ENCODE data around the gene KIF15.
"Not testable (repeated sequence)": the region's sequence is repeated elsewhere in the genome, so short reads cannot be mapped to it uniquely, and the experiment has no call there.

The KIF15 gene

DNA sequence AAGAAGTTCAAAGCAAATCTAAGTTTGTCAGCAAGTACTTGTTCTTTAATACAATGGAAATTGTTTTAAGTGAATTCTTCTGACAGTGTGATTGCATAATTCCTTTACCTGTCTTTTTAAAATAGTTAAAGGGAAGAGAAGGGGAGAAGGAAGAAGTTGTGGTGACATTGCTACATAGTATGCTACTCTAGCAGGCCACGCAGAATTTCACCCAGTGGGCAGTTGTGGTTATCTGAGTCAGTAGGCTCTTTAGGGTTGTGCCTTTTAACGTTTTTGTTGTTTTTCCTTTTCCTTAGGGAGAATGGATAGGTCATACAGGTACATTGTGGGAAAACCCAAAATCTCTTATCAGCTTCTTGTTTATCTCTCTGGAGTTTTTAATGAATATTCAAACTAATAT, 40.4 kb downstream of the KIF15 start:
- ChIA-PET CTCF (no interaction called here), POLR2A (no interaction called here)
- TF ChIP-seq L3MBTL2 (conservative IDR thresholded peaks at IDR 0.05) (no peak), ELF4 (IDR thresholded peaks at IDR 0.05) (no peak), LEF1 (IDR thresholded peaks at IDR 0.05; ENCODE audit: borderline replicate concordance) (no peak), FOXA1 (IDR thresholded peaks at IDR 0.05) (no peak), HDGF (IDR thresholded peaks at IDR 0.05; ENCODE audit: borderline replicate concordance) (no peak), SUZ12 (IDR thresholded peaks at IDR 0.05) (no peak), BHLHE40 (IDR thresholded peaks at IDR 0.05; ENCODE audit: borderline replicate concordance) (no peak), FOXK2 (IDR thresholded peaks at IDR 0.05) (no peak), CTBP1 (IDR thresholded peaks at IDR 0.05; ENCODE audit: borderline replicate concordance) (no peak), TARDBP (IDR thresholded peaks at IDR 0.05) (no peak), FOXM1 (IDR thresholded peaks at IDR 0.05; ENCODE audit: borderline replicate concordance) (no peak)
- no peak for DNase-seq (ENCODE audit: extremely low spot score)

DNA sequence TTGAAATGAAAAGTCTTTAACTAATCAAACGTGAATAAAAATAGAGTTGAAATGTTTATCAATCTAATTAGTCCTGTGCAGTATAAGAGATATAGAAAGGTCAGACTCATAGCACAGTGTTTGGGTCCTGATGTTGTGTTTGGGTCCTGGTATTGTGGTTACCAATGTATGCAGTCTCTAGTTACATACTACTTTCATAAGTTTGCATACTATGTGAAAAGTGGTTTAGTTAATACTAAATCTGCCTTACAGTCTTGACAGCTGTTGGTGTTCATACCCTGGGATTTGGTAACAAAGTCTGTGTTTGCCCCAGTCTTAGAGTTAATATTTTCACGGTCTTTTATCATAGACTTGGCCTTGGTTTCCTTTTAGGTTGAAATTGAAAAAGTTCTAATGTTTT, 41.7 kb downstream of the KIF15 start:
- CTCF ChIA-PET = no interaction called here
- no peak for DNase-seq (ENCODE audit: extremely low spot score)
- TF ChIP-seq, protein P1, sequence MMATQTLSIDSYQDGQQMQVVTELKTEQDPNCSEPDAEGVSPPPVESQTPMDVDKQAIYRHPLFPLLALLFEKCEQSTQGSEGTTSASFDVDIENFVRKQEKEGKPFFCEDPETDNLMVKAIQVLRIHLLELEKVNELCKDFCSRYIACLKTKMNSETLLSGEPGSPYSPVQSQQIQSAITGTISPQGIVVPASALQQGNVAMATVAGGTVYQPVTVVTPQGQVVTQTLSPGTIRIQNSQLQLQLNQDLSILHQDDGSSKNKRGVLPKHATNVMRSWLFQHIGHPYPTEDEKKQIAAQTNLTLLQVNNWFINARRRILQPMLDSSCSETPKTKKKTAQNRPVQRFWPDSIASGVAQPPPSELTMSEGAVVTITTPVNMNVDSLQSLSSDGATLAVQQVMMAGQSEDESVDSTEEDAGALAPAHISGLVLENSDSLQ (IDR thresholded peaks at IDR 0.05) = no peak
- TF ChIP-seq CTBP1 (IDR thresholded peaks at IDR 0.05; ENCODE audit: borderline replicate concordance) (no peak), ARNT (IDR thresholded peaks at IDR 0.05) (no peak), FOXK2 (IDR thresholded peaks at IDR 0.05) (no peak), SUZ12 (IDR thresholded peaks at IDR 0.05) (no peak), NFRKB (IDR thresholded peaks at IDR 0.05) (no peak)
- POLR2A ChIA-PET = no interaction called here

DNA sequence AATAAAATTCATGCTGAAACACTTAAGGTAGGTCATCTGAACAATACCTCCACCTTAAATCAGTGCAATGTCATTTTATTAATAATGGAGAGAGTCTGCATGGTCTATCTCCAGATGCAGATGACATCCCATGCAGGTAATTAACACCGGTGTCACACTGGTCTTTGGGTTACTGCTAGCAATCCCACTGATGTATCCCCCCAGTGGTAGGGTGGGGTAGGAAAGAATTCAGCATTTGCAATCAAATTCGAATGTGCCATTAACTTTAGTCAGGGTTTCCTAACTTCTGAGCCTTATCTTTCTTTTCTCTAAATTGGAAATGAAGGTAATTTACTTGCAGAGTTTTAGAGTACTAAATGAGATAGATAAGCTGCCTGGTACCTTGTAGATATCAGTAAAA, 44.4 kb downstream of the KIF15 start:
- no peak for TF ChIP-seq L3MBTL2 (conservative IDR thresholded peaks at IDR 0.05)
- TF ChIP-seq NFRKB (IDR thresholded peaks at IDR 0.05) = no peak
- no peak for TF ChIP-seq FOXM1 (IDR thresholded peaks at IDR 0.05; ENCODE audit: borderline replicate concordance)
- no peak for TF ChIP-seq BHLHE40 (IDR thresholded peaks at IDR 0.05; ENCODE audit: borderline replicate concordance)
- TF ChIP-seq ELF4 (IDR thresholded peaks at IDR 0.05) = no peak
- no peak for TF ChIP-seq TARDBP (IDR thresholded peaks at IDR 0.05)
- no peak for TF ChIP-seq FOXA1 (IDR thresholded peaks at IDR 0.05)
- no peak for TF ChIP-seq HDGF (IDR thresholded peaks at IDR 0.05; ENCODE audit: borderline replicate concordance)
- TF ChIP-seq LEF1 (IDR thresholded peaks at IDR 0.05; ENCODE audit: borderline replicate concordance) = no peak
- TF ChIP-seq, protein P1 (IDR thresholded peaks at IDR 0.05) = no peak
- no peak for TF ChIP-seq ARNT (IDR thresholded peaks at IDR 0.05)
- no peak for TF ChIP-seq SUZ12 (IDR thresholded peaks at IDR 0.05)
- TF ChIP-seq CTBP1 (IDR thresholded peaks at IDR 0.05; ENCODE audit: borderline replicate concordance) = no peak
- TF ChIP-seq ZNF384 (IDR thresholded peaks at IDR 0.05) = no peak
- no peak for TF ChIP-seq SP1 (IDR thresholded peaks at IDR 0.05)
- no peak for TF ChIP-seq FOXK2 (IDR thresholded peaks at IDR 0.05)
- ChIA-PET CTCF (no interaction called here), POLR2A (no interaction called here)
- no peak for DNase-seq (ENCODE audit: extremely low spot score)

DNA sequence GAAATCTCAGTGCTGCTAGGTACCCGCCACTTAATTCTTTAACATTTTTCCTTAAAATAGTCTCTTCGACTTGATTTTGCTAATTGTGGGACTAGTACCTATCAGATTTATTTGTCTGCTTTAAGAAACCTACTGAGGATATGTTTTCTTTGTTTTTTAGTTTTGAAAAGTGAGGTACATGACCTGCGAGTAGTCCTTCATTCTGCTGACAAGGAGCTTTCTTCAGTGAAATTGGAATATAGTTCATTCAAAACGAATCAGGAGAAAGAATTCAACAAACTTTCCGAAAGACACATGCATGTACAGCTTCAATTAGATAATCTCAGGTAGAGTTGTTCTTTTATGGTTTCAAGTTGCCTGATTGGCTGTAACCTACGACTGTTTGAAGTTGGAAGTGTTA, 53.2 kb downstream of the KIF15 start:
- DNase-seq (ENCODE audit: extremely low spot score) = no peak
- CTCF ChIA-PET = no interaction called here
- POLR2A ChIA-PET = no interaction called here
- TF ChIP-seq SUZ12 (IDR thresholded peaks at IDR 0.05) (no peak), FOXA1 (IDR thresholded peaks at IDR 0.05) (no peak), NFRKB (IDR thresholded peaks at IDR 0.05) (no peak), FOXM1 (IDR thresholded peaks at IDR 0.05; ENCODE audit: borderline replicate concordance) (no peak), L3MBTL2 (conservative IDR thresholded peaks at IDR 0.05) (no peak), HDGF (IDR thresholded peaks at IDR 0.05; ENCODE audit: borderline replicate concordance) (no peak)

DNA sequence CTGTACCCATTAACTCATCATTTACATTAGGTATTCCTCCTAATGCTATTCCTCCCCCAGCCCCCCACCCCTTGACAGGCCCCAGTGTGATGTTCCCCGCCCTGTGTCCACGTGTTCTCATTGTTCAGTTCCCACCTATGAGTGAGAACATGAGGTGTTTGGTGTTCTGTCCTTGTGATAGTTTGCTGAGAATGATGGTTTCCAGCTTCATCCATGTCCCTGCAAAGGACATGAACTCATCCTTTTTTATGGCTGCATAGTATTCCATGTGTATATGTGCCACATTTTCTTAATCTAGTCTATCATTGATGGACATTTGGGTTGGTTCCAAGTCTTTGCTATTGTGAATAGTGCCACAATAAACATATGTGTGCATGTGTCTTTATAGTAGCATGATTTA, 54.7 kb downstream of the KIF15 start:
- CTCF ChIA-PET; POLR2A ChIA-PET; DNase-seq (ENCODE audit: extremely low spot score): not testable (repeated sequence)

DNA sequence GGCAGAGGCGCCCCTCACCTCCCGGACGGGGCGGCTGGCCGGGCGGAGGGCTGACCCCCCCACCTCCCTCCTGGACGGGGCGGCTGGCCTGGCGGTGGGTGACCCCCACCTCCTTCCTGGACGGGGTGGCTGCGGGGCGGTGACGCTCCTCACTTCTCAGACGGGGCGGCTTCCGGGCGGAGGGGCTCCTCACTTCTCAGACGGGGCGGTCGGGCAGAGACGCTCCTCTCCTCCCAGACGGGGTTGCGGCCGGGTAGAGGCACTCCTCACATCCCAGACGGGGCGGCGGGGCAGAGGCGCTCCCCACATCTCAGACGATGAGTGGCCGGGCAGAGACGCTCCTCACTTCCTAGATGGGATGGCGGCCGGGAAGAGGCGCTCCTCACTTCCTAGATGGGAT, 59.6 kb downstream of the KIF15 start:
- DNase-seq (ENCODE audit: extremely low spot score); POLR2A ChIA-PET; CTCF ChIA-PET: not testable (repeated sequence)

DNA sequence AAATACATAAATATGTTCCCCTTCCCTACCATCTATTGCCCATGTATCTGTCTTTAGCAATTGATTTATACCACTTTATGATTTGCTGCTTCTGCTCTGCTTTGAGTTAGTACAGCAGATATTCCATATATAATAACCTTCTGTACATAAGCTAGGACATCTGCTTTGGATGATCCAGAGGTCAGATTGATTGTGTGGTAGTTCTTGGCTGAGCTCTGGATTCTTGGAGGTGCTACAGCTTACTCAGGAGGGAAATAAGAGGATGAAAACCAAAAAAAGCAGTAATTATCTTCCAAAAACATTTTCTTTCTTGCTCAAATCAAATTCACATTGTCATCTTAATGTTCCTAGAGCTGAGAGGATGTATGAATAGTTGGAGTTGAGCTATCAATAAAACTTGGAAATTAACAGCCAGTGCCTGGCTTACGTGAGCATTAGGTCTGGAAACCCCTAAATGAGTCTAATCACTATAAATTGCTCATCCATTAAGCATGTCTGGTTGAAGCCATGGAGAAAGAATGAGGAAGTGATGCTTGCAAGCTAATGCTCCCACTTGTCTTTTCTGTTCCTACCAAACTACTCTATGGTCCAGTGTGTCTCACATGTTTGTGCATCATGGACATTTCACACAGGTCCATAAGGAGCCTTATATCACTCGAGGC, 63.8 kb downstream of the KIF15 start:
- CTCF ChIA-PET = no interaction called here
- TF ChIP-seq TARDBP (IDR thresholded peaks at IDR 0.05) (no peak), NFRKB (IDR thresholded peaks at IDR 0.05) (no peak), FOXA1 (IDR thresholded peaks at IDR 0.05) (no peak), FOXK2 (IDR thresholded peaks at IDR 0.05) (no peak), BHLHE40 (IDR thresholded peaks at IDR 0.05; ENCODE audit: borderline replicate concordance) (no peak), SP1 (IDR thresholded peaks at IDR 0.05) (no peak), FOXM1 (IDR thresholded peaks at IDR 0.05; ENCODE audit: borderline replicate concordance) (no peak), CTBP1 (IDR thresholded peaks at IDR 0.05; ENCODE audit: borderline replicate concordance) (no peak), ZNF384 (IDR thresholded peaks at IDR 0.05) (no peak), L3MBTL2 (conservative IDR thresholded peaks at IDR 0.05) (no peak), HDGF (IDR thresholded peaks at IDR 0.05; ENCODE audit: borderline replicate concordance) (no peak), LEF1 (IDR thresholded peaks at IDR 0.05; ENCODE audit: borderline replicate concordance) (no peak), ELF4 (IDR thresholded peaks at IDR 0.05) (no peak), SUZ12 (IDR thresholded peaks at IDR 0.05) (no peak), ARNT (IDR thresholded peaks at IDR 0.05) (no peak)
- TF ChIP-seq, protein P1 (IDR thresholded peaks at IDR 0.05) = no peak
- DNase-seq (ENCODE audit: extremely low spot score) = no peak
- POLR2A ChIA-PET = no interaction called here
